AG04449 (cell line): ENCODE data around the gene TSPAN33.

ENCODE experiments used
- CTCF ChIA-PET: fragments of 350-600 bp; formaldehyde crosslinking; extraction: SDS; loops from one replicate; lab custom pipeline; 2021; ENCODE audit warnings: antibody characterized with exemption; lab: Yijun Ruan, JAX
- POLR2A ChIA-PET: fragments of 400-600, 350-600 bp; formaldehyde crosslinking; extraction: SDS; loops from one replicate; lab custom pipeline; 2020; ENCODE audit warnings: antibody characterized with exemption, inconsistent platforms; lab: Yijun Ruan, JAX
- DNase-seq: peaks from one replicate; pipeline ENCODE4 v3.0.0-alpha.2; 2010; ENCODE audit warnings: low read depth, low spot score
- H3K4me3 ChIP-seq: 2 replicates; pipeline ENCODE4 v1.5.1; 2011; ENCODE audit warnings: low read depth, mild to moderate bottlenecking, control low read depth, low read length
- TF ChIP-seq, protein P1 (sequence below): IDR thresholded peaks from one replicate; pipeline ENCODE4 v1.5.1; 2011; ENCODE audit warnings: mild to moderate bottlenecking, moderate library complexity, low read length, control low read depth, inconsistent platforms; ENCODE audit not compliant: insufficient read depth; ENCODE audit errors: missing control alignments

TSPAN33 gene

DNA sequence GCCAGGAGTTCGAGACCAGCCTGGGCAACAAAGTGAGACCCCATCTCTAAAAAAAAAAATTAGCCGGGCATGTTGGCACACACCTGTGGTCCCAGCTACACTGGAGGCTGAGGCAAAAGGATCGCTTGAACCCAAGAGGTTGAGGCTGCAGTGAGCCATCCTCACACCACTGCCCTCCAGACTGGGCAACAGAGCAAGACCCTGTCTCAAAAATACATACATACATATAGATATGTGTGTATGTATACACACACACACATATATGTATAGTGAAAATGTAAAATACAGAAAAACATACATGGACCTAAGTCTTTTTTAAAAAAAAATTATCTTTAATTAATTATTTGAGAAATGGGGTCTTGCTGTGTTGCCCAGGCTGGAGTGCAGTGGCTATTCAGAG is 49.4 kb downstream of the TSPAN33 start:
- POLR2A ChIA-PET, result no interaction called here

DNA sequence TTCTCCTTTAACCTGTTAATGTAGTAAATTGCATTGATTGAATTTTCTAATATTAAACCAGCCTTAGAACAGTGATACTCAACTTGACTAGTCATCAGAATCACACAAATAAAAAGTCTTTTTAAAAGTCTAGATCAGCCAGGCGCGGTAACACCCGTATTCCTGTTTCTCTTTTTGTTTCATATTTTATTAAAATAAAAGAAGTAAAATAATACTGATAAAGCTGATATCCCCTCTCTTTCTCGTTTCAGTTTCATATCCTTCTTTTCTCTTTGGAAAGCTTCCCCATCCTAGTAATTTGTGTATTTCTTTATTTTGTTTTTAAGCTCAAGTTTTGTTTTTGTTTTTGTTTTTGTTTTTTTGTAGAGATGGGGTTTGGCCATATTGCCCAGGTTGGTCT is 53.3 kb downstream of the TSPAN33 start:
- no peak for DNase-seq
- POLR2A ChIA-PET, result no interaction called here
- H3K4me3 ChIP-seq, result no peak overlapping the region
- TF ChIP-seq, protein P1, sequence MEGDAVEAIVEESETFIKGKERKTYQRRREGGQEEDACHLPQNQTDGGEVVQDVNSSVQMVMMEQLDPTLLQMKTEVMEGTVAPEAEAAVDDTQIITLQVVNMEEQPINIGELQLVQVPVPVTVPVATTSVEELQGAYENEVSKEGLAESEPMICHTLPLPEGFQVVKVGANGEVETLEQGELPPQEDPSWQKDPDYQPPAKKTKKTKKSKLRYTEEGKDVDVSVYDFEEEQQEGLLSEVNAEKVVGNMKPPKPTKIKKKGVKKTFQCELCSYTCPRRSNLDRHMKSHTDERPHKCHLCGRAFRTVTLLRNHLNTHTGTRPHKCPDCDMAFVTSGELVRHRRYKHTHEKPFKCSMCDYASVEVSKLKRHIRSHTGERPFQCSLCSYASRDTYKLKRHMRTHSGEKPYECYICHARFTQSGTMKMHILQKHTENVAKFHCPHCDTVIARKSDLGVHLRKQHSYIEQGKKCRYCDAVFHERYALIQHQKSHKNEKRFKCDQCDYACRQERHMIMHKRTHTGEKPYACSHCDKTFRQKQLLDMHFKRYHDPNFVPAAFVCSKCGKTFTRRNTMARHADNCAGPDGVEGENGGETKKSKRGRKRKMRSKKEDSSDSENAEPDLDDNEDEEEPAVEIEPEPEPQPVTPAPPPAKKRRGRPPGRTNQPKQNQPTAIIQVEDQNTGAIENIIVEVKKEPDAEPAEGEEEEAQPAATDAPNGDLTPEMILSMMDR, result no peak
- CTCF ChIA-PET, result interaction anchor here (0.8 to 4.7 kb wide), 7 partner anchors 10 to 101 kb away, joined by 3 to 41 read pairs (median 4); no protein-coding TSS in a partner anchor

More for the DNA sequence above, 49.4 kb downstream of the TSPAN33 start:
- CTCF ChIA-PET, result interaction anchor here (0.9 to 4.1 kb wide), 7 partner anchors 9 to 149 kb away, joined by 3 to 20 read pairs (median 5); no protein-coding TSS in a partner anchor
- H3K4me3 ChIP-seq, result no peak overlapping the region
- TF ChIP-seq, protein P1, result no peak
- DNase-seq, result no peak

- TF ChIP-seq, protein P1, result no peak
- ChIA-PET POLR2A (no interaction called here), CTCF (interaction anchor here (1.3 to 4.7 kb wide), 6 partner anchors 9 to 36 kb away, joined by 4 to 41 read pairs (median 8); no protein-coding TSS in a partner anchor)
- H3K4me3 ChIP-seq, result no peak overlapping the region
- no peak for DNase-seq
These were observed 54.9 kb downstream of the TSPAN33 start for GRCh38 chr7:129199406-129199805.

- no peak for DNase-seq
- ChIA-PET POLR2A (no interaction called here), CTCF (interaction anchor here (1.8 kb wide), 1 partner anchor 8 kb away, joined by 5 read pairs; no protein-coding TSS in a partner anchor)
- TF ChIP-seq, protein P1, result no peak
- H3K4me3 ChIP-seq, result no peak overlapping the region
These were observed 57.7 kb downstream of the TSPAN33 start for GRCh38 chr7:129202058-129202777.

- TF ChIP-seq, protein P1, result no peak
- CTCF ChIA-PET, result interaction anchor here (0.9 to 12.9 kb wide), 4 partner anchors 9 to 96 kb away, joined by 3 to 297 read pairs (median 6); no protein-coding TSS in a partner anchor
- DNase-seq, result no peak
- POLR2A ChIA-PET, result no interaction called here
- no peak overlapping the region for H3K4me3 ChIP-seq
These were observed 58.7 kb downstream of the TSPAN33 start for GRCh38 chr7:129203050-129203741.
